Mucosa of rectum (tissue), 2 donors: ENCODE measurements around the gene ERBB3.

Source experiments
- H3K27ac ChIP-seq, 2 donors: one replicate each; pipeline ENCODE4 v1.7.0; 2013; ENCODE audit warnings: inconsistent platforms in 2 of 2, low read depth in 2 of 2, low read length in 2 of 2
- H3K27me3 ChIP-seq, 2 donors: one replicate each; pipeline ENCODE4 v1.7.0; 2013; ENCODE audit warnings: low read length in 2 of 2; ENCODE audit not compliant: control insufficient read depth in 2 of 2, insufficient read depth in 2 of 2
- H3K36me3 ChIP-seq, 2 donors: one replicate each; pipeline ENCODE4 v1.7.0; 2013; ENCODE audit warnings: low read length in 2 of 2; ENCODE audit not compliant: control insufficient read depth in 2 of 2, insufficient read depth in 2 of 2
- H3K4me1 ChIP-seq, 2 donors: one replicate each; pipeline ENCODE4 v1.7.0; 2013; ENCODE audit warnings: low read length in 2 of 2, mild to moderate bottlenecking in 1 of 2; ENCODE audit not compliant: control insufficient read depth in 2 of 2, insufficient read depth in 2 of 2
- H3K4me3 ChIP-seq, 2 donors: one replicate each; pipeline ENCODE4 v1.7.0; 2013; ENCODE audit warnings: low read length in 2 of 2
- H3K9ac ChIP-seq, 2 donors: one replicate each; pipeline ENCODE4 v1.7.0; 2013; ENCODE audit warnings: low read length in 2 of 2, low read depth in 1 of 2, mild to moderate bottlenecking in 1 of 2
- H3K9me3 ChIP-seq, 2 donors: one replicate each; pipeline ENCODE4 v1.7.0; 2013; ENCODE audit warnings: low read length in 2 of 2; ENCODE audit not compliant: control insufficient read depth in 2 of 2
- donor health status: healthy.
- donor health status: Normal muscosa, but diverticular disease.

The ERBB3 gene

GRCh38 chr12:56120158-56120846 lies 40.3 kb downstream of the ERBB3 start:
- peaks cover 7 to 19% of the 10 kb centered on the region in 2 donors for H3K36me3 ChIP-seq
- no peak overlapping the region for H3K4me3 ChIP-seq
- H3K4me1 ChIP-seq: peaks cover 18 to 20% of the 10 kb centered on the region in 2 donors
- peak overlapping the region in 1 of 2 donors; percentile 20 for H3K27ac ChIP-seq
- peak overlapping the region in 1 of 2 donors; percentile 3 for H3K9ac ChIP-seq
- H3K27me3 ChIP-seq: no peaks in the 10 kb centered on the region
- no peaks in the 10 kb centered on the region for H3K9me3 ChIP-seq

- Histone ChIP-seq H3K4me3 (no peak overlapping the region), H3K9ac (no peak overlapping the region), H3K9me3 (no peaks in the 10 kb centered on the region), H3K27ac (no peak overlapping the region), H3K4me1 (peaks cover 23 to 28% of the 10 kb centered on the region in 2 donors), H3K36me3 (peaks cover 7 to 19% of the 10 kb centered on the region in 2 donors), H3K27me3 (no peaks in the 10 kb centered on the region)
Measured at GRCh38 chr12:56121204-56121870, 41.4 kb downstream of the ERBB3 start.

- H3K4me1 ChIP-seq: peaks cover 33 to 41% of the 10 kb centered on the region in 2 donors
- no peak overlapping the region for H3K4me3 ChIP-seq
- peaks cover 7 to 19% of the 10 kb centered on the region in 2 donors for H3K36me3 ChIP-seq
- H3K27ac ChIP-seq: no peak overlapping the region
- no peak overlapping the region for H3K9ac ChIP-seq
- H3K27me3 ChIP-seq: no peaks in the 10 kb centered on the region
- H3K9me3 ChIP-seq: no peaks in the 10 kb centered on the region
Measured at GRCh38 chr12:56122637-56123036, 42.7 kb downstream of the ERBB3 start.

GRCh38 chr12:56124133-56124532 lies 44.2 kb downstream of the ERBB3 start:
- H3K4me3 ChIP-seq: no peak overlapping the region
- H3K9ac ChIP-seq: no peak overlapping the region
- peaks cover 26 to 36% of the 10 kb centered on the region in 2 donors for H3K4me1 ChIP-seq
- H3K27ac ChIP-seq: peak overlapping the region in 1 of 2 donors; percentile 23
- H3K27me3 ChIP-seq: no peaks in the 10 kb centered on the region
- H3K9me3 ChIP-seq: no peaks in the 10 kb centered on the region
- peaks cover 7 to 19% of the 10 kb centered on the region in 2 donors for H3K36me3 ChIP-seq

- peak overlapping the region; percentile 92 to 97 for H3K4me3 ChIP-seq
- peak overlapping the region; percentile 80 to 89 for H3K27ac ChIP-seq
- H3K27me3 ChIP-seq: no peaks in the 10 kb centered on the region
- H3K4me1 ChIP-seq: peaks cover 27 to 34% of the 10 kb centered on the region in 2 donors
- H3K36me3 ChIP-seq: peaks cover 12 to 21% of the 10 kb centered on the region in 2 donors
- H3K9ac ChIP-seq: peak overlapping the region; percentile 88 to 96
- no peaks in the 10 kb centered on the region for H3K9me3 ChIP-seq
Measured at GRCh38 chr12:56126732-56127239, 46.8 kb downstream of the ERBB3 start.

- Histone ChIP-seq H3K27ac (peak overlapping the region; percentile 80 to 89), H3K36me3 (peaks cover 19 to 27% of the 10 kb centered on the region in 2 donors), H3K27me3 (no peaks in the 10 kb centered on the region), H3K9ac (peak overlapping the region; percentile 88 to 96), H3K4me3 (peak overlapping the region; percentile 92 to 97), H3K9me3 (no peaks in the 10 kb centered on the region), H3K4me1 (peaks cover 27 to 34% of the 10 kb centered on the region in 2 donors)
Measured at GRCh38 chr12:56127485-56127887, 47.5 kb downstream of the ERBB3 start.

GRCh38 chr12:56127888-56128669 lies 48.1 kb downstream of the ERBB3 start, which contains the start of gene ESYT1:
ESYT1 (plus strand) TSS chr12:56128267; CDS start chr12:56128320, 53 bp downstream.
- Histone ChIP-seq H3K9ac (peak within 1 kb of the TSS; percentile 96 to 98), H3K36me3 (peaks cover 22 to 29% of the 10 kb centered on the region in 2 donors), H3K4me3 (peak within 1 kb of the TSS; percentile 92 to 97), H3K27ac (peak within 1 kb of the TSS; percentile 86 to 93), H3K27me3 (no peaks in the 10 kb centered on the region), H3K9me3 (no peaks in the 10 kb centered on the region), H3K4me1 (peaks cover 27 to 34% of the 10 kb centered on the region in 2 donors)

GRCh38 chr12:56128670-56129205 lies 48.8 kb downstream of the ERBB3 start:
- Histone ChIP-seq H3K4me3 (peak overlapping the region; percentile 92 to 97), H3K9me3 (no peaks in the 10 kb centered on the region), H3K9ac (peak overlapping the region; percentile 96 to 98), H3K27me3 (no peaks in the 10 kb centered on the region), H3K36me3 (peaks cover 28 to 35% of the 10 kb centered on the region in 2 donors), H3K27ac (peak overlapping the region; percentile 86 to 93), H3K4me1 (peaks cover 27 to 34% of the 10 kb centered on the region in 2 donors)

DNA sequence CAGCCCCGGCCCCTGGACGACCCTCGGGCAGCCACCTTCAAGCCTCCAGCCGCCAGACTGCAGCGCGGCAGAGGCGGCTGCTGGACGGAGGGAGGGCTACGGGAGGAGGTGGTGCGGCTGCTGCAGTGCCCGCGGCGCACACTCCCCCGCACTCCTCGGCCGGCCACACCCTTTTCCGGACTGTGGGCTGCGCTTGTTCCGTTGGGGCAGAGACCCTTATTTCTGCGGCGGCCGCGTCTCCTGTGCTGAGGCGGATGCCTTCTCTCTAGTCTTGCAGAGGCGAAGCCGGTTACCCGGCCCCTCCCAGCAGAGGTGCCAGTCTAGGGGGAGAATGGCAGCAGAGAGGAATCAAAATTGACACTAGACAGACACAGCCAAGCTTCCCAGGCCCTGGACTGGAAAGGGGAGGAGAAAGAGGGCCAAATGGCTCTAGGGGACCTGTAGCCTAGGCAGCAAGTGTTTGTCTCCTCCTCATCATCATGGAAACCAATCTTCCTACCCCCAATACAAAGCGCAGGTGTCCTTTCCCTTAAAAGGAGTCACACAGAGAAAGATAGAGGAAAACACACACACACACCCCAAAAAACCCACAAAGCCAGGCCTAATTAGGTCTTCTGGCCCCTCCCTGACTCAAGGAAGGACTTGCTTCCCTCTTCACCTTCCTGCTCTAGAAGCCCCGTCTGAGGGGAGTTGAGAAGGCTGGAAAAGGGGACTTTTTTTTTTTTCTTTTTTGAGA lies 49.4 kb downstream of the ERBB3 start:
- H3K27me3 ChIP-seq: no peaks in the 10 kb centered on the region
- peaks cover 27 to 34% of the 10 kb centered on the region in 2 donors for H3K4me1 ChIP-seq
- H3K9ac ChIP-seq: peak overlapping the region; percentile 96 to 98
- H3K27ac ChIP-seq: peak overlapping the region; percentile 86 to 93
- H3K36me3 ChIP-seq: peaks cover 34 to 39% of the 10 kb centered on the region in 2 donors
- H3K4me3 ChIP-seq: peak overlapping the region; percentile 92 to 97
- H3K9me3 ChIP-seq: no peaks in the 10 kb centered on the region
